Sigmoid colon (tissue), 4 donors: ENCODE measurements around the gene RNASET2.
A peak's percentile ranks its signal among the peaks of the same experiment; 100 is the strongest.

Experiments
- CTCF ChIP-seq, 4 experiments: fragments of 450-650 bp in 3 of 4; fragments of 200-600 bp in 1 of 4; IDR thresholded peaks; one replicate each; pipeline ENCODE4 v1.5.1; 2016 to 2019; ENCODE audit warnings: antibody characterized with exemption in 4 of 4, mild to moderate bottlenecking in 3 of 4, moderate library complexity in 2 of 4
- EP300 ChIP-seq, 4 donors: sonication (generic); formaldehyde crosslinking; IDR thresholded peaks; one replicate each; pipeline ENCODE4 v1.6.1; 2017; ENCODE audit warnings: antibody characterized with exemption in 4 of 4
- POLR2A ChIP-seq, 2 donors: fragments of 450-650 bp; IDR thresholded peaks; one replicate each; pipeline ENCODE4 v1.6.1; 2016; ENCODE audit warnings: antibody characterized with exemption in 2 of 2, mild to moderate bottlenecking in 2 of 2, moderate library complexity in 2 of 2

- TF ChIP-seq CTCF (IDR thresholded peaks at IDR 0.05) (no peak), POLR2A (IDR thresholded peaks at IDR 0.05) (peak; percentile 56 to 84), EP300 (IDR thresholded peaks at IDR 0.05) (no peak)
Measured at GRCh38 chr6:166956444-166957086, at the start of gene RNASET2.
